SK-N-MC (cell line): ENCODE results near the gene GALNT18.

ENCODE experiments used
- EZH2 ChIP-seq: fragments of 200-600 bp; sonication (generic); IDR thresholded peaks from one replicate; pipeline ENCODE4 v1.6.1; 2017; ENCODE audit warnings: antibody characterized with exemption
- POLR2AphosphoS5 ChIP-seq: IDR thresholded peaks from 2 replicates; pipeline ENCODE4 v1.6.1; 2012; ENCODE audit warnings: mild to moderate bottlenecking, low read depth, low read length, borderline replicate concordance

- no peak for TF ChIP-seq POLR2AphosphoS5
- no peak for TF ChIP-seq EZH2
Observed at GRCh38 chr11:11334607-11335006, 287.2 kb downstream of the GALNT18 start.
